Neuronal stem cell (in vitro differentiated cells): ENCODE results near the gene PLEKHA4. TPM values are rescaled to one million over a fixed set of nuclear protein-coding genes. Genes with fewer than 3 reads are reported as not detected.
A peak's percentile ranks its signal among the peaks of the same experiment; 100 is the strongest.
"Not testable (repeated sequence)": the region's sequence is repeated elsewhere in the genome, so short reads cannot be mapped to it uniquely, and the experiment has no call there.

Experiments used
- DNase-seq: peaks from one replicate; pipeline ENCODE4 v3.0.0-alpha.2; 2013; ENCODE audit warnings: low spot score
- H2AFZ ChIP-seq: one replicate; pipeline ENCODE4 v1.6.1; 2013; ENCODE audit warnings: mild to moderate bottlenecking, low read length, inconsistent platforms
- H2AK5ac ChIP-seq: 2 replicates; pipeline ENCODE4 v1.6.1; 2013; ENCODE audit warnings: low read depth, mild to moderate bottlenecking, inconsistent platforms, low read length, moderate library complexity, mixed read lengths
- H2BK120ac ChIP-seq: 2 replicates; pipeline ENCODE4 v1.6.1; 2013; ENCODE audit warnings: low read depth, mild to moderate bottlenecking, inconsistent platforms, low read length, moderate library complexity, mixed read lengths
- H2BK12ac ChIP-seq: one replicate; pipeline ENCODE4 v1.6.1; 2013; ENCODE audit warnings: low read length, inconsistent platforms
- H2BK15ac ChIP-seq: 2 replicates; pipeline ENCODE4 v1.6.1; 2013; ENCODE audit warnings: mild to moderate bottlenecking, low read length, inconsistent platforms, mixed read lengths
- H2BK5ac ChIP-seq: one replicate; pipeline ENCODE4 v1.6.1; 2013; ENCODE audit warnings: inconsistent platforms, mild to moderate bottlenecking, low read length, moderate library complexity
- H3K14ac ChIP-seq: one replicate; pipeline ENCODE4 v1.6.1; 2013; ENCODE audit warnings: low read length, inconsistent platforms
- H3K18ac ChIP-seq: 2 replicates; pipeline ENCODE4 v1.6.1; 2013; ENCODE audit warnings: low read length, inconsistent platforms
- H3K23ac ChIP-seq: 2 replicates; pipeline ENCODE4 v1.6.1; 2013; ENCODE audit warnings: low read depth, mild to moderate bottlenecking, mixed read lengths, low read length, inconsistent platforms; ENCODE audit not compliant: poor library complexity
- H3K27ac ChIP-seq: replicated peaks from 3 replicates; pipeline ENCODE4 v1.5.1; 2013; ENCODE audit warnings: low read length, inconsistent platforms
- H3K27me3 ChIP-seq, 3 experiments: 2 replicates each; pipeline ENCODE4 v1.6.1; 2013; ENCODE audit warnings: low read length in 3 of 3, mild to moderate bottlenecking in 2 of 3, inconsistent platforms in 1 of 3, low read depth in 1 of 3, mixed read lengths in 1 of 3, moderate library complexity in 1 of 3; ENCODE audit not compliant: control insufficient read depth in 3 of 3, insufficient read depth in 3 of 3
- H3K36me3 ChIP-seq, 2 donors: replicated peaks in 1 of 2; 2 replicates each; pipeline ENCODE4 v1.6.1; 2013; ENCODE audit warnings: low read length in 2 of 2; ENCODE audit not compliant: control insufficient read depth in 2 of 2, insufficient read depth in 2 of 2
- H3K4ac ChIP-seq: 2 replicates; pipeline ENCODE4 v1.6.1; 2013; ENCODE audit warnings: inconsistent platforms, mild to moderate bottlenecking, low read length, moderate library complexity
- H3K4me1 ChIP-seq, 2 donors: 1 replicate in 1 of 2; 2 replicates in 1 of 2; pipeline ENCODE4 v1.6.1; 2013; ENCODE audit warnings: low read length in 2 of 2, low read depth in 1 of 2; ENCODE audit not compliant: control insufficient read depth in 2 of 2, insufficient read depth in 1 of 2
- H3K4me2 ChIP-seq: one replicate; pipeline ENCODE4 v1.6.1; 2013; ENCODE audit warnings: mild to moderate bottlenecking, low read length, inconsistent platforms; ENCODE audit not compliant: insufficient read depth, poor library complexity, severe bottlenecking
- H3K4me3 ChIP-seq, 2 donors: 2 replicates each; pipeline ENCODE4 v1.5.1; 2013; ENCODE audit warnings: low read length in 2 of 2, mild to moderate bottlenecking in 2 of 2, inconsistent platforms in 1 of 2, moderate library complexity in 1 of 2
- H3K79me1 ChIP-seq: one replicate; pipeline ENCODE4 v1.6.1; 2013; ENCODE audit warnings: low read depth, mild to moderate bottlenecking, inconsistent platforms, low read length, moderate library complexity
- H3K9ac ChIP-seq: one replicate; pipeline ENCODE4 v1.6.1; 2013; ENCODE audit warnings: mild to moderate bottlenecking, low read depth, low read length, inconsistent platforms; ENCODE audit not compliant: poor library complexity
- H3K9me3 ChIP-seq, 2 donors: replicated peaks in 1 of 2; 2 replicates each; pipeline versions ENCODE3 to v1.6.1; 2013; ENCODE audit warnings: low read length in 2 of 2, mild to moderate bottlenecking in 2 of 2, inconsistent platforms in 1 of 2, low read depth in 1 of 2, mixed read lengths in 1 of 2, moderate library complexity in 1 of 2; ENCODE audit not compliant: control insufficient read depth in 2 of 2, insufficient read depth in 1 of 2
- H4K8ac ChIP-seq: one replicate; pipeline ENCODE4 v1.6.1; 2013; ENCODE audit warnings: low read depth, mild to moderate bottlenecking, inconsistent platforms, low read length, moderate library complexity
- H4K91ac ChIP-seq: one replicate; pipeline ENCODE4 v1.6.1; 2013; ENCODE audit warnings: low read length, low read depth, mild to moderate bottlenecking, inconsistent platforms; ENCODE audit not compliant: poor library complexity
- WGBS, 2 donors: extraction: QIAGEN DNeasy Blood & Tissue Kit; methylation state at CpG; one replicate each; pipeline ENCODE4 v1.1.7; 2013; ENCODE audit warnings: missing lambda C conversion rate in 2 of 2, mixed read lengths in 1 of 2; ENCODE audit not compliant: insufficient read length in 2 of 2, insufficient replicate concordance in 1 of 2; ENCODE audit errors: extremely low coverage in 2 of 2; 5-methylcytosine and 5-hydroxymethylcytosine counted together
- small RNA-seq: library from polyadenylated mRNA; stranded (forward); fragments of <200 nt; extraction: miRNeasy Mini kit (QIAGEN cat#:217004); gene quantifications from one replicate; pipeline ENCODE3, GENCODE V24; 2013; ENCODE audit not compliant: insufficient read depth

PLEKHA4 gene

GRCh38 chr19:48794291-48794690 is 74.1 kb downstream of the PLEKHA4 start:
- Histone ChIP-seq H3K4me1 (peaks cover 3 to 6% of the 10 kb centered on the region in 2 donors), H4K8ac (no peak overlapping the region), H3K18ac (no peak overlapping the region), H3K4me2 (no peak overlapping the region), H3K9me3 (no peaks in the 10 kb centered on the region), H2BK12ac (peak overlapping the region; percentile 33), H2BK120ac (no peak overlapping the region), H2AFZ (peak overlapping the region; percentile 95), H3K14ac (no peak overlapping the region), H3K4ac (no peak overlapping the region), H3K27ac (no peak overlapping the region), H2BK15ac (no peak overlapping the region), H3K9ac (no peak overlapping the region), H2AK5ac (peak overlapping the region; percentile 34), H3K4me3 (no peak overlapping the region), H3K36me3 (peaks cover 0 to 3% of the 10 kb centered on the region in 2 donors), H3K23ac (no peak overlapping the region), H3K27me3 (no peaks in the 10 kb centered on the region), H3K79me1 (no peaks in the 10 kb centered on the region), H2BK5ac (no peak overlapping the region), H4K91ac (no peak overlapping the region)
- no peak for DNase-seq
- no CpG with 5 or more reads among the region's 6 CpGs for WGBS, 2 donors

GRCh38 chr19:48793271-48793670 is 75.1 kb downstream of the PLEKHA4 start:
- Histone ChIP-seq H4K8ac (no peak overlapping the region), H2BK5ac (no peak overlapping the region), H2AK5ac (no peak overlapping the region), H3K9ac (no peak overlapping the region), H3K27me3 (no peaks in the 10 kb centered on the region), H2AFZ (no peak overlapping the region), H3K79me1 (no peaks in the 10 kb centered on the region), H3K18ac (no peak overlapping the region), H3K4me1 (no peaks in the 10 kb centered on the region), H2BK12ac (no peak overlapping the region), H3K23ac (no peak overlapping the region), H2BK15ac (no peak overlapping the region), H3K4me3 (no peak overlapping the region), H3K4ac (no peak overlapping the region), H4K91ac (no peak overlapping the region), H3K27ac (no peak overlapping the region), H3K9me3 (no peaks in the 10 kb centered on the region), H3K36me3 (peaks cover 0 to 3% of the 10 kb centered on the region in 2 donors), H3K14ac (no peak overlapping the region), H2BK120ac (no peak overlapping the region), H3K4me2 (no peak overlapping the region)
- no peak for DNase-seq
- no CpG with 5 or more reads among the region's 8 CpGs for WGBS, 2 donors

GRCh38 chr19:48787331-48787730 is 81.1 kb downstream of the PLEKHA4 start:
- not testable (repeated sequence) for H3K23ac ChIP-seq, H2AK5ac ChIP-seq, H4K91ac ChIP-seq, H2BK15ac ChIP-seq, H2BK5ac ChIP-seq, H3K4me3 ChIP-seq, H2BK120ac ChIP-seq, H3K4ac ChIP-seq, H3K79me1 ChIP-seq, H2AFZ ChIP-seq, H3K27ac ChIP-seq, H3K9me3 ChIP-seq, DNase-seq, H2BK12ac ChIP-seq, H3K14ac ChIP-seq, H3K18ac ChIP-seq, H3K4me1 ChIP-seq, H3K4me2 ChIP-seq, H4K8ac ChIP-seq, H3K36me3 ChIP-seq, H3K27me3 ChIP-seq
- peak overlapping the region; percentile 63 for H3K9ac ChIP-seq
- WGBS, 2 donors = no CpG with 5 or more reads among the region's 9 CpGs

Small RNA genes within 50 kb of the gene (small RNA-seq; reads per million reads assigned to genes)
- gene RNU6-317P = not detected
